Measurements from ENCODE around the gene DDX54. TPM values are rescaled to one million over a fixed set of nuclear protein-coding genes. Genes with fewer than 3 reads are reported as not detected.

The DDX54 gene
- total RNA-seq, 1 donor from 2014 or later: 52.8 TPM

DNA sequence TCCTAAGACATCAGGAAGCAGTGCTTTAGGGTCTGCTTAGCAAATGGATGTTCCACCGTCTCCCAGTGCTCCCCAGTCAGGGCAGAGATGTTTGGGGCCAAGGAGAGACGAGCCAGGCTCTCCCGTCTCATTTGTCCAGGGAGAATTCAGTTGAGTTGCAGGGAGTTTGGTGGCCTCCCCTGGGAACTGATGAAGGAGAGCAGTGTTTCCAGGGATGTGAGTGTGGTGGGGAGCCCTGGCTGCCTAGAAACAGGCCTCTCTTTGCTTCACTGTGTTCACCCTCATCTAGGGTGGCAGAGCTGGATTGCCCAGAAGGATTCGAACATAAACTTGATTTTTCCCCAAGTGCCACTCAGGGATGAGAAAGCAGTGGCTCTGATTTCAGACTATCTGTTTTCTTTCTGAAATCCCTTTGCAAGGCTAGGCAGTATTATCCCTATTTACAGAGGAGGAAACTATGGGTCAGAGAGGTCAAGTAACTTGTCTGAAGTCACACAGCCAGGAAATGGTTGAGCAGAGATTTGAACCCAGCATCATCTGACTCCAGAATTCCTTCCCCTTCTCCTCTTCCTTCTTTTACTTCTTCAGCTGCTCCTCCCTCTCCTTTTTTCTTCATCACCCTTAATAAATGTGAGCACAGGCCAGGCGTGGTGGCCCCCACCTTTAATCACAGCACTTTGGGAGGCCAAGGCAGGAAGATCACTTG is 42.6 kb upstream of the DDX54 start:
- TF ChIP-seq, protein P1, sequence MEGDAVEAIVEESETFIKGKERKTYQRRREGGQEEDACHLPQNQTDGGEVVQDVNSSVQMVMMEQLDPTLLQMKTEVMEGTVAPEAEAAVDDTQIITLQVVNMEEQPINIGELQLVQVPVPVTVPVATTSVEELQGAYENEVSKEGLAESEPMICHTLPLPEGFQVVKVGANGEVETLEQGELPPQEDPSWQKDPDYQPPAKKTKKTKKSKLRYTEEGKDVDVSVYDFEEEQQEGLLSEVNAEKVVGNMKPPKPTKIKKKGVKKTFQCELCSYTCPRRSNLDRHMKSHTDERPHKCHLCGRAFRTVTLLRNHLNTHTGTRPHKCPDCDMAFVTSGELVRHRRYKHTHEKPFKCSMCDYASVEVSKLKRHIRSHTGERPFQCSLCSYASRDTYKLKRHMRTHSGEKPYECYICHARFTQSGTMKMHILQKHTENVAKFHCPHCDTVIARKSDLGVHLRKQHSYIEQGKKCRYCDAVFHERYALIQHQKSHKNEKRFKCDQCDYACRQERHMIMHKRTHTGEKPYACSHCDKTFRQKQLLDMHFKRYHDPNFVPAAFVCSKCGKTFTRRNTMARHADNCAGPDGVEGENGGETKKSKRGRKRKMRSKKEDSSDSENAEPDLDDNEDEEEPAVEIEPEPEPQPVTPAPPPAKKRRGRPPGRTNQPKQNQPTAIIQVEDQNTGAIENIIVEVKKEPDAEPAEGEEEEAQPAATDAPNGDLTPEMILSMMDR (IDR thresholded peaks at IDR 0.05): no peak
- Mint-ChIP-seq H3K27me3 (ENCODE audit: unreplicated experiment) (no peaks in the 10 kb centered on the region), H3K4me1 (ENCODE audit: unreplicated experiment) (peaks cover 35% of the 10 kb centered on the region), H3K4me3 (ENCODE audit: unreplicated experiment) (no peak overlapping the region), H3K27ac (ENCODE audit: unreplicated experiment) (peak overlapping the region; percentile 38), H3K36me3 (ENCODE audit: unreplicated experiment) (peaks cover 22% of the 10 kb centered on the region), H3K9me3 (ENCODE audit: unreplicated experiment) (no peaks in the 10 kb centered on the region)
- no peak for DNase-seq (ENCODE audit: extremely low spot score, unreplicated experiment)

DNA sequence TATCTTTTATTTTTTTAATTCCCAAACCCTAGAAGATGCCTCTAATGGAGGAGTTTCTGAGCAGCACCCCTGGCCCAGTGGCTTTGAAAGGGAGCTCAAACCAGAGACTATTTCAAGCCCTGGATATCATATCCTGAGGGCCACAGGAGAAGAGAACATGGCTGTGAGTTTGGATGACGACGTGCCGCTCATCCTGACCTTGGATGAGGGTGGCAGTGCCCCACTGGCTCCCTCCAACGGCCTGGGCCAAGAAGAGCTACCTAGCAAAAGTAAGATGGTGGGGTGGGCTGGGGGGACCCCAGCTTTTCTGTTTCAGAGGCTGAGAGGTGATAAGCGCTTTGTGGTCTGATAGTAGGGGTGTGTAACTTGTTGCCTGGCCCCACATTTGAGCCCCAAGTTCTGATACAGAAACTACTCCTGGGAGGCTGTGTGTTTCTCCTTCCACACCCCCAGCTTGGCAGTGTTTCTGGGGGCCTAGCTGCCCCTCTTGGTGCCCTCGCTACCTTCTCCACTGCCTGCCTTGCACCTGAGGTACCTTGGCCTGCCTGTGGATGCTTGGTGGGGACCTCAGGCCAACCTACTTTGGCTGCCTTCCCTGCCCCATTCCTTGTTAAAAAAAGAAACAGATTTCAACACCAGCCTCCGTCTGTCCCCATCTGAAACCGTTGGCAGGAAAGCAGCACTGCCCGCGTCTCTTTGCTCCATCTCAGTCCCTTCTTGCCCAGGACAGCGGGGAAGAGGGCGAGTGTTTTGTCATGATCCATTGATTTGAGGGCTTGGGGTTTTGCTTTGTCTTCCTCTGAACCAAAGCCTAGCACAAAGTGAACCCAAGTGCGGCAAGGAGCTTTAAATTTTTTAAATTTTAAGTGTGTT is 41.7 kb upstream of the DDX54 start:
- H3K4me3 Mint-ChIP-seq (ENCODE audit: unreplicated experiment): no peak overlapping the region
- DNase-seq (ENCODE audit: extremely low spot score, unreplicated experiment): no peak
- no peaks in the 10 kb centered on the region for H3K27me3 Mint-ChIP-seq (ENCODE audit: unreplicated experiment)
- peaks cover 19% of the 10 kb centered on the region for H3K36me3 Mint-ChIP-seq (ENCODE audit: unreplicated experiment)
- no peaks in the 10 kb centered on the region for H3K9me3 Mint-ChIP-seq (ENCODE audit: unreplicated experiment)
- peaks cover 35% of the 10 kb centered on the region for H3K4me1 Mint-ChIP-seq (ENCODE audit: unreplicated experiment)
- TF ChIP-seq, protein P1 (IDR thresholded peaks at IDR 0.05): no peak
- no peak overlapping the region for H3K27ac Mint-ChIP-seq (ENCODE audit: unreplicated experiment)

DNA sequence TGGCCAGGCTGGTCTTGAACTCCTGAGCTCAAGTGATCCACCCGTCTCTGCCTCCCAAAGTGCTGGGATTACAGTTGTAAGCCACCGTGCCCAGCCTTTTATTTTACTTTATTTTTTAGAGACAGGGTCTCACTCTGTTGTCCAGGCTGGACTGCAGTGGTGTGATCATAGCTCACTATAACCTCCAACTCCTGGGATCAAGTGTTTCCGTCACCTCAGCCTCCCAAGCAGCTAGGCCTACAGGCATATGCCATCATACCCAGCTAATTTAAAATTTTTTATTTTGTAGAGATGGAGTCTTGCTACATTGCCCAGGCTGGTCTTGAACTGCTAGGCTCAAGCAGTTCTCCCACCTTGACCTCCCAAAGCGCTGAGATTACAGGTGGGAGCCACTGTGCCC is 39.7 kb upstream of the DDX54 start:
- H3K4me3 Mint-ChIP-seq (ENCODE audit: unreplicated experiment): no peak overlapping the region
- TF ChIP-seq, protein P1 (IDR thresholded peaks at IDR 0.05): no peak
- H3K9me3 Mint-ChIP-seq (ENCODE audit: unreplicated experiment): no peaks in the 10 kb centered on the region
- DNase-seq (ENCODE audit: extremely low spot score, unreplicated experiment): no peak
- peaks cover 12% of the 10 kb centered on the region for H3K36me3 Mint-ChIP-seq (ENCODE audit: unreplicated experiment)
- H3K27me3 Mint-ChIP-seq (ENCODE audit: unreplicated experiment): no peaks in the 10 kb centered on the region
- no peak overlapping the region for H3K27ac Mint-ChIP-seq (ENCODE audit: unreplicated experiment)
- H3K4me1 Mint-ChIP-seq (ENCODE audit: unreplicated experiment): peaks cover 29% of the 10 kb centered on the region

DNA sequence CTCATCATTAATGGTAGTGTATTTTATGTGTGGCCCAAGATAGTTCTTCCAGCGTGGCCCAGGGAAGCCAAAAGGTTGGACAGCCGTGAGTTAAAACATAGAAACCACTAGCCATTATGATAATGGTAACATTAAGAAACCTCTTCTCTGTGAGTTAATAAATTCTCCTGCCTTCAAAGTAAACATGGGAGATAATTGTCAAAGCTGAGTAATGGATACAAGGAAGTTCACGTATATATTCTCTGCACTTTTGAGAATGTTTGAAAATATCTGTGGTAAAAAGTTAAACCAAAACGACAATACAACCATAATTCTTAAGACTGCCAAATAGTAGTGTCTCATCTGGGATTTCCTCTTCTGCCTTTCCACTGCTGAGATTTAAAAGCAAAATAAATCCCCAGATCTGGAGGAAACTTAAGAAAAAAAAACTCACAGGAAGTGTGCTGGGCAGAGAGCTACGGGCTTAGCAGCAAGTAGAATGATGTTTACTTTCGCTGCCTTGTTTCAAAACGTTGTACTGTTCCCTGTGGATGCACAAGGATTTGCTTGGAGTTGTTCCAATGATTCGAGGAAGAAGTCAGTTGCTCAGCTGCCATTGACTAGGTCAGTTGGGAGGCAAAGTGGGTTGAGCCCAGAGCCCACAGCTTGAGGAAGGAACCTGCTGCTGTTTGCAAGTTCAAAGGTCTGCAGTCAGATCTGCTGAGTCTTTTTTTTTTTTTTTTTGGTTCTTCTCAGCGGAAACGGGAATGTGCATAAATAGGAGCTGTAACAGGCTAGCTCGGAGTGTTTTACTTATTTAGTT is 37.7 kb upstream of the DDX54 start:
- peak overlapping the region; percentile 94 for H3K27ac Mint-ChIP-seq (ENCODE audit: unreplicated experiment)
- H3K27me3 Mint-ChIP-seq (ENCODE audit: unreplicated experiment): no peaks in the 10 kb centered on the region
- TF ChIP-seq, protein P1 (IDR thresholded peaks at IDR 0.05): no peak
- H3K4me1 Mint-ChIP-seq (ENCODE audit: unreplicated experiment): peaks cover 29% of the 10 kb centered on the region
- no peaks in the 10 kb centered on the region for H3K9me3 Mint-ChIP-seq (ENCODE audit: unreplicated experiment)
- peak overlapping the region; percentile 77 for H3K4me3 Mint-ChIP-seq (ENCODE audit: unreplicated experiment)
- peaks cover 8% of the 10 kb centered on the region for H3K36me3 Mint-ChIP-seq (ENCODE audit: unreplicated experiment)
- DNase-seq (ENCODE audit: extremely low spot score, unreplicated experiment): no peak
